HepG2 (cell line): ENCODE data around the gene CAPN10. TPM values are rescaled to one million over a fixed set of nuclear protein-coding genes. Genes with fewer than 3 reads are reported as not detected.

Source experiments
- CC2D1A ChIP-seq: sonication (generic); formaldehyde crosslinking; IDR thresholded peaks from 2 replicates; pipeline ENCODE4 v1.8.1; 2023; ENCODE audit warnings: mild to moderate bottlenecking, missing genetic modification reagents
- CEBPG ChIP-seq: IDR thresholded peaks from 2 replicates; pipeline ENCODE4 v1.6.1; 2016
- HOXA5 ChIP-seq: sonication (generic); formaldehyde crosslinking; IDR thresholded peaks from 2 replicates; pipeline ENCODE4 v1.4.0; 2020; ENCODE audit warnings: missing genetic modification reagents
- JARID2 ChIP-seq: sonication (generic); formaldehyde crosslinking; IDR thresholded peaks from 2 replicates; pipeline ENCODE4 v1.8.1; 2023; ENCODE audit warnings: missing genetic modification reagents, inconsistent platforms; ENCODE audit not compliant: insufficient replicate concordance
- KDM5A ChIP-seq: fragments of 200-600 bp; sonication (generic); IDR thresholded peaks from 2 replicates; pipeline ENCODE4 v1.7.0; 2018; ENCODE audit warnings: antibody characterized with exemption, mild to moderate bottlenecking, low read length, borderline replicate concordance
- KLF6 ChIP-seq: IDR thresholded peaks from 2 replicates; pipeline ENCODE4 v1.8.0; 2016; ENCODE audit warnings: missing biosample characterization, missing genetic modification reagents
- PAX8 ChIP-seq: sonication (generic); formaldehyde crosslinking; IDR thresholded peaks from 2 replicates; pipeline ENCODE4 v1.8.0; 2022; ENCODE audit warnings: mild to moderate bottlenecking, missing genetic modification reagents, borderline replicate concordance
- REXO4 ChIP-seq: sonication (generic); formaldehyde crosslinking; IDR thresholded peaks from 2 replicates; pipeline ENCODE4 v1.8.0; 2022; ENCODE audit warnings: missing genetic modification reagents, mild to moderate bottlenecking, borderline replicate concordance
- RFX1 ChIP-seq: fragments of 450-650 bp; IDR thresholded peaks from 2 replicates; pipeline ENCODE4 v1.6.1; 2017
- TBX2 ChIP-seq: sonication (generic); formaldehyde crosslinking; IDR thresholded peaks from 2 replicates; pipeline ENCODE4 v1.5.0; 2020; ENCODE audit warnings: missing genetic modification reagents, mild to moderate bottlenecking, borderline replicate concordance
- TCF7L2 ChIP-seq: IDR thresholded peaks from 2 replicates; pipeline ENCODE4 v1.6.1; 2011; ENCODE audit warnings: mild to moderate bottlenecking, low read depth, low read length, moderate library complexity
- ZFP82 ChIP-seq: sonication (generic); formaldehyde crosslinking; IDR thresholded peaks from 2 replicates; pipeline ENCODE4 v1.5.1; 2020; ENCODE audit warnings: mild to moderate bottlenecking, missing genetic modification reagents, borderline replicate concordance
- ZNF296 ChIP-seq: sonication (generic); formaldehyde crosslinking; conservative IDR thresholded peaks from 2 replicates; pipeline ENCODE4 v1.5.0; 2020; ENCODE audit warnings: mild to moderate bottlenecking, missing genetic modification reagents
- ZNF34 ChIP-seq: sonication (generic); formaldehyde crosslinking; IDR thresholded peaks from 2 replicates; pipeline ENCODE4 v1.4.0; 2020; ENCODE audit warnings: mild to moderate bottlenecking, missing genetic modification reagents, borderline replicate concordance
- ZNF567 ChIP-seq: sonication (generic); formaldehyde crosslinking; IDR thresholded peaks from 2 replicates; pipeline ENCODE4 v1.8.1; 2023; ENCODE audit warnings: mild to moderate bottlenecking, missing genetic modification reagents, borderline replicate concordance
- polyA plus RNA-seq, 8 experiments: library from polyadenylated mRNA; depleted of rRNA in 3 of 8; stranded (reverse) in 7 of 8; unstranded in 1 of 8; fragments of >200 nt; fragmentation: Illumina TruSeq in 4 of 8; extraction: Trizol in 4 of 8; gene quantifications; 2 replicates each; pipeline versions ENCODE4 v1.2.1 to v1.2.3, GENCODE V29; 2011 to 2016; ENCODE audit warnings: low read depth in 4 of 8, missing spikeins in 1 of 8, mixed read lengths in 1 of 8; ENCODE audit not compliant: insufficient read depth in 1 of 8
- total RNA-seq, 5 experiments: library from RNA; depleted of rRNA; stranded (reverse); fragments of >200 nt; fragmentation: Illumina TruSeq; extraction: Trizol; gene quantifications; 2 replicates each; pipeline ENCODE4 v1.2.3, GENCODE V29; 2016; ENCODE audit warnings: low read depth in 1 of 5
- TF ChIP-seq, protein P1 (sequence below): sonication (generic); formaldehyde crosslinking; IDR thresholded peaks from 2 replicates; pipeline ENCODE4 v1.4.0; 2020; ENCODE audit warnings: mild to moderate bottlenecking, low read depth, missing genetic modification reagents
- TF ChIP-seq, protein P2 (sequence below), 2 experiments: sonication (generic) in 1 of 2; formaldehyde crosslinking in 1 of 2; IDR thresholded peaks; 2 replicates each; pipeline versions ENCODE4 v1.6.1 to v1.9.0; 2014 to 2022; ENCODE audit warnings: antibody characterized with exemption in 1 of 2, borderline replicate concordance in 1 of 2, inconsistent platforms in 1 of 2, low read depth in 1 of 2, missing genetic modification reagents in 1 of 2
- TF ChIP-seq, protein P3 (sequence below): sonication (generic); formaldehyde crosslinking; IDR thresholded peaks from 2 replicates; pipeline ENCODE4 v1.9.0; 2021; ENCODE audit warnings: missing genetic modification reagents, borderline replicate concordance
- TF ChIP-seq, protein P4 (sequence below): sonication (generic); formaldehyde crosslinking; IDR thresholded peaks from 2 replicates; pipeline ENCODE4 v1.8.1; 2022; ENCODE audit warnings: mild to moderate bottlenecking, missing genetic modification reagents

Gene CAPN10
- total and polyA plus RNA-seq, 2 of the 13 experiments (the other 11 are each of a cell fraction or from before 2014, with no cell fraction given) = 27.6 to 32.4 TPM

DNA sequence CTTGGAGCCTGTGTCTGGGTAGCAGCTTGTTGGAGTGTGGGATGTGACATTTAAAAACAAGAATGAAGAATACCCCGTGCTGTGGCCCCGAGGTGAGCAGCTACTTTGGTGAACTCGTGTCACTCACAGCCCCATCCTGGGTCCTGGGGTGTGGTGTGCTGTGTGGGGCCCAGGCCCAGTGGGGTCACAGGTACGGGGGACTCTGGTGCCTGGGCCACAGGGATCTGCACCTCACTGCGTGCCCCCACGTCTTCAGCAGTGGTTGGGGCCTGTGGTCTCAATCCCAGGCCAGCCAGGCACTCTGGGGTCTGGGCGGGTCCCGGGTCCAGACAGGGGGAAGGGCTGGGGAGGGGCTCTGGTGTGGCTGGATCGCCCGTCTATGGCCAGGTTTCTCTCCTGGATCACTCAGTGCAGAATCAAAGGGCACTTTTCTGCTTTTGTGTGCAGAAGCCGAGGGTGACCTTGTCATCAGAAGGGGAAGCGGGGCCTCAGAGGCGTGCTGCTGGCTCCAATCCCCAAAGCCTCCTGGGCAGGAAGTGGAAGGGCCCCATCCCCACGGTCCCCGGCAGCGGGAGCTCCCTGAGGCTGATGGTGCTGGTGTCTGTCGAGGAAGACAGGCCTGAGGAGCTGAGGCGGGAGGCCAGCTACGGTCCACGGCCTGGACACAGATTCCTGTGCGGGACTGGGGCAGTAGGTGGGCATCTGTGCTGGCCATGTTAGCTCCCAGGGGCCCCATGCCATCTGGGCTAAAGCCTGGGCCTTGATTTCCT, 40.2 kb downstream of the CAPN10 start (continued):
- TF ChIP-seq JARID2 (CRISPR knock-in tag) (no peak), CC2D1A (no peak), TCF7L2 (no peak), HOXA5 (CRISPR knock-in tag) (peak; percentile 58; the same call in 1 of the 2 replicates), TBX2 (peak; percentile 88), REXO4 (no peak), ZNF567 (CRISPR knock-in tag) (0 out of 2 replicates have a peak, but pooled peaks have one; percentile 34), KLF6 (CRISPR knock-in tag) (peak; percentile 74; the same call in 1 of the 2 replicates), KDM5A (no peak), PAX8 (CRISPR knock-in tag) (no peak; the same call in 1 of the 2 replicates), ZFP82 (CRISPR knock-in tag) (no peak; the same call in 1 of the 2 replicates), ZNF34 (CRISPR knock-in tag) (no peak), CEBPG (CRISPR knock-in tag) (no peak), ZNF296 (CRISPR knock-in tag) (no peak), RFX1 (no peak)
- TF ChIP-seq, protein P1, sequence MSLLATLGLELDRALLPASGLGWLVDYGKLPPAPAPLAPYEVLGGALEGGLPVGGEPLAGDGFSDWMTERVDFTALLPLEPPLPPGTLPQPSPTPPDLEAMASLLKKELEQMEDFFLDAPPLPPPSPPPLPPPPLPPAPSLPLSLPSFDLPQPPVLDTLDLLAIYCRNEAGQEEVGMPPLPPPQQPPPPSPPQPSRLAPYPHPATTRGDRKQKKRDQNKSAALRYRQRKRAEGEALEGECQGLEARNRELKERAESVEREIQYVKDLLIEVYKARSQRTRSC (CRISPR knock-in tag) = no peak
- TF ChIP-seq, protein P2, sequence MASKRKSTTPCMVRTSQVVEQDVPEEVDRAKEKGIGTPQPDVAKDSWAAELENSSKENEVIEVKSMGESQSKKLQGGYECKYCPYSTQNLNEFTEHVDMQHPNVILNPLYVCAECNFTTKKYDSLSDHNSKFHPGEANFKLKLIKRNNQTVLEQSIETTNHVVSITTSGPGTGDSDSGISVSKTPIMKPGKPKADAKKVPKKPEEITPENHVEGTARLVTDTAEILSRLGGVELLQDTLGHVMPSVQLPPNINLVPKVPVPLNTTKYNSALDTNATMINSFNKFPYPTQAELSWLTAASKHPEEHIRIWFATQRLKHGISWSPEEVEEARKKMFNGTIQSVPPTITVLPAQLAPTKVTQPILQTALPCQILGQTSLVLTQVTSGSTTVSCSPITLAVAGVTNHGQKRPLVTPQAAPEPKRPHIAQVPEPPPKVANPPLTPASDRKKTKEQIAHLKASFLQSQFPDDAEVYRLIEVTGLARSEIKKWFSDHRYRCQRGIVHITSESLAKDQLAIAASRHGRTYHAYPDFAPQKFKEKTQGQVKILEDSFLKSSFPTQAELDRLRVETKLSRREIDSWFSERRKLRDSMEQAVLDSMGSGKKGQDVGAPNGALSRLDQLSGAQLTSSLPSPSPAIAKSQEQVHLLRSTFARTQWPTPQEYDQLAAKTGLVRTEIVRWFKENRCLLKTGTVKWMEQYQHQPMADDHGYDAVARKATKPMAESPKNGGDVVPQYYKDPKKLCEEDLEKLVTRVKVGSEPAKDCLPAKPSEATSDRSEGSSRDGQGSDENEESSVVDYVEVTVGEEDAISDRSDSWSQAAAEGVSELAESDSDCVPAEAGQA (IDR thresholded peaks at IDR 0.05; ENCODE audit: low read depth) = peak; percentile 27; the same call in 1 of the 2 replicates
- TF ChIP-seq, protein P2 (CRISPR knock-in tag; IDR thresholded peaks at IDR 0.05; ENCODE audit: borderline replicate concordance) = no peak
- TF ChIP-seq, protein P3, sequence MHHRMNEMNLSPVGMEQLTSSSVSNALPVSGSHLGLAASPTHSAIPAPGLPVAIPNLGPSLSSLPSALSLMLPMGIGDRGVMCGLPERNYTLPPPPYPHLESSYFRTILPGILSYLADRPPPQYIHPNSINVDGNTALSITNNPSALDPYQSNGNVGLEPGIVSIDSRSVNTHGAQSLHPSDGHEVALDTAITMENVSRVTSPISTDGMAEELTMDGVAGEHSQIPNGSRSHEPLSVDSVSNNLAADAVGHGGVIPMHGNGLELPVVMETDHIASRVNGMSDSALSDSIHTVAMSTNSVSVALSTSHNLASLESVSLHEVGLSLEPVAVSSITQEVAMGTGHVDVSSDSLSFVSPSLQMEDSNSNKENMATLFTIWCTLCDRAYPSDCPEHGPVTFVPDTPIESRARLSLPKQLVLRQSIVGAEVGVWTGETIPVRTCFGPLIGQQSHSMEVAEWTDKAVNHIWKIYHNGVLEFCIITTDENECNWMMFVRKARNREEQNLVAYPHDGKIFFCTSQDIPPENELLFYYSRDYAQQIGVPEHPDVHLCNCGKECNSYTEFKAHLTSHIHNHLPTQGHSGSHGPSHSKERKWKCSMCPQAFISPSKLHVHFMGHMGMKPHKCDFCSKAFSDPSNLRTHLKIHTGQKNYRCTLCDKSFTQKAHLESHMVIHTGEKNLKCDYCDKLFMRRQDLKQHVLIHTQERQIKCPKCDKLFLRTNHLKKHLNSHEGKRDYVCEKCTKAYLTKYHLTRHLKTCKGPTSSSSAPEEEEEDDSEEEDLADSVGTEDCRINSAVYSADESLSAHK (CRISPR knock-in tag) = no peak
- TF ChIP-seq, protein P4, sequence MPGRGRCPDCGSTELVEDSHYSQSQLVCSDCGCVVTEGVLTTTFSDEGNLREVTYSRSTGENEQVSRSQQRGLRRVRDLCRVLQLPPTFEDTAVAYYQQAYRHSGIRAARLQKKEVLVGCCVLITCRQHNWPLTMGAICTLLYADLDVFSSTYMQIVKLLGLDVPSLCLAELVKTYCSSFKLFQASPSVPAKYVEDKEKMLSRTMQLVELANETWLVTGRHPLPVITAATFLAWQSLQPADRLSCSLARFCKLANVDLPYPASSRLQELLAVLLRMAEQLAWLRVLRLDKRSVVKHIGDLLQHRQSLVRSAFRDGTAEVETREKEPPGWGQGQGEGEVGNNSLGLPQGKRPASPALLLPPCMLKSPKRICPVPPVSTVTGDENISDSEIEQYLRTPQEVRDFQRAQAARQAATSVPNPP (CRISPR knock-in tag) = no peak; the same call in 1 of the 2 replicates
